ENCODE data around the gene RNF213.

Gene RNF213

DNA sequence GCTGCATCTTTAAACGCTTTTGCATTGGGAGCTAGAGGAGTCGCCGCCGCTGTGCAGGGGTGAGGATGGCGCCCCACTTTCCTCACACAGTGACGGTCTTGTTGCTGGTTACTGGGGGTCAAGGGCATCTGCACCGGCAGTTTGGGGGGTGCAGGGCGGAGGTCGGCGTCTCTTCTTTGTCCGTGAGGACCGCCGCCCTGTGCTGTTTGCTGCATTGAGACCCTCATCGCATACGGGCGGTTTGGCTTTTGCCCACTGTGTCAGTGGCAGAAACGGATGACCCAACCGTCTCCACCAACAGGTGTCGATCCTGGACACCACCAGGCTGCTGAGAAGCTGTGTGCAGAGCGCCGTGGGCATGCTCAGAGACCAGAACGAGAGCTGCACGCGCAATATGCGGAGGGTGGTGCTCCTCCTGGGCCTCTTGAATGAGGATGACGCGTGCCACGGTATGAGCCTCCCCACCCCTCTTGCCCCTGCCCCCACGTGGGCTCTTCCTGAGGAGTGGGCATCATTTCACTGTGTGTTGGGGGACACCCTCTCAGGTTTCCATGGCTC, 93.1 kb downstream of the RNF213 start:
- DNase-seq, result no peak

DNA sequence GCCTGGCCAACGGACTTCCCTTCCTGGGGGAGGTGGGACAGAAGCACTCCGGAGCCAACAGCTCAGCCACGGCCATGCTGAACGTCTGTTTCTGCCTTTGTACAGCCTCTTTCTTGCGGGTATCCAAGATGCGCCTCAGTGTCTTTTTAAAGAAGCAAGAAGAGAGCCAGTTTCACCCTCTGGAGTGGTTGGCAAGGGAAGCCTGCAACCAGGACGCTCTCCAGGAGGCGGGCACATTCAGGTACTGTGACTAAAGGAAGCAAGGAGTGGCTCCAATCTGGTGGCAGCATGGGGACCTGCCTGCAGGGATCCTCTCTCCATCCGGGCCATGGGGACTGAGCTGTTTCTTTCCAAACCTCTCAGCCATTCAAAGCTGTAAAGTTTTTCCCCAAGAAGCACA, 93.7 kb downstream of the RNF213 start:
- no peak for DNase-seq

DNA sequence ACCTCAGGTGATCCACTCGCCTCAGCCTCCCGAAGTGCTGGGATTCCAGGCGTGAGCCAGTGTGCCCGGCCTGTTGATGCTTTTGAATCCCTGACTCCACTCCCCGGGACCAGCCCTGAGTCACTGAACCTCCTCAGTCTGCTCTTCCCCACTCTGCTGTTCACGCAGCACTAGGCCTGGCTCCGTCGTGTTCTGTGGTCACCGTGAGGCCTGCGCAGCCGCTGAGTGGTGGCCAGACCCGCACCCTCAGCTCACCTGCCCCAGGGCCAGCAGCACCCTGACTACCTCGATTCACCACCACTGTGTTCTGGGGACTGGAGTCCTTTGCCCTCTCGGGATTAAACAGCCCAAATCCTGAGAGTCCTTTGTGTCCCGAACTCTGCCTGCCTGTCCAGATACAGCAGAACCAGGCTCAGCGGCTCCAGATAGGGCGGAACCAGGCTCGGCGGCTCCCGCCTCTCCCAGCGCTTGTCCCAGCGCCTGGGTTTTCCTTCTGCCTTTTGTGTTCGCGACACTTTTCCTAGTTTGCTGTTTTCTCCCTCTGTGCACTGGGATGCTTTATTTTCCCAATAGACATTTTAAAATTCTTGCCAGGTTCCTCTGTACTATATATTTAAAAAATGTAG, 95.7 kb downstream of the RNF213 start:
- no peak for DNase-seq

DNA sequence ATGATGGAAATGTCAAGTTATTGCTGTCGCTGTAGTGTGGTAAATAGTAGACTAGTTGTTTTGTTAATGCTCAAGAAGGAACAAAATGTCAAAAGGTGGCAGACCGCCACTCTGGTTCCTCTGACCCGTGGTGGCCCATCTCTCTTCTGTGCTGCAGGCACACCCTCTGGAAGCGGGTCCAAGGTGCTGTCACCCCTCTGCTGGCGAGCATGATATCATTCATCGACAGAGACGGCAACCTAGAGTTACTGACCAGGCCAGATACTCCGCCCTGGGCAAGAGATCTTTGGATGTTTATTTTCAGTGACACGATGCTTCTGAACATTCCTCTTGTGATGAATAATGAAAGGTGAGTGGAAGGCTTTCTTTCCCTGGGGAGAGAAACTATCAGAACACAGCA, 97.5 kb downstream of the RNF213 start:
- DNase-seq, result no peak

DNA sequence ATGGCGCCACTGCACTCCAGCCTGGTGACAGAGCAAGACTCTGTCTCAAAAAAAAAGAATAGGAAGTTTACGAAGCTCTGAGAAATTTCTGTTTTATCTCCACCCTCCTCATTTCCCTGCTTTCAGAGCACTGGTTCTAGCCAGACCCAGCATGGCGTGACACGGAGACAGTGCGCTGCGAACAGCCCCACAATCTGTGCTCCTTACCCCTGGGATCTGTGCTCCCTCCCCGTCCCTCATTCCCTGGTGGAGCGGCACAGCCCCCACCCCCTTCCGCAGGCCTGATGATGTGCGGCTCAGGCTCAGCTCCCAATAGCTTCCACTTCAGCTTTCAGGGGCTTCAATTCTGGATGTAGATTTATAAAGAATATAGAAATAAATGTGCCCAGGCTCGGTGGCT, 98.2 kb downstream of the RNF213 start:
- DNase-seq, result no peak

DNA sequence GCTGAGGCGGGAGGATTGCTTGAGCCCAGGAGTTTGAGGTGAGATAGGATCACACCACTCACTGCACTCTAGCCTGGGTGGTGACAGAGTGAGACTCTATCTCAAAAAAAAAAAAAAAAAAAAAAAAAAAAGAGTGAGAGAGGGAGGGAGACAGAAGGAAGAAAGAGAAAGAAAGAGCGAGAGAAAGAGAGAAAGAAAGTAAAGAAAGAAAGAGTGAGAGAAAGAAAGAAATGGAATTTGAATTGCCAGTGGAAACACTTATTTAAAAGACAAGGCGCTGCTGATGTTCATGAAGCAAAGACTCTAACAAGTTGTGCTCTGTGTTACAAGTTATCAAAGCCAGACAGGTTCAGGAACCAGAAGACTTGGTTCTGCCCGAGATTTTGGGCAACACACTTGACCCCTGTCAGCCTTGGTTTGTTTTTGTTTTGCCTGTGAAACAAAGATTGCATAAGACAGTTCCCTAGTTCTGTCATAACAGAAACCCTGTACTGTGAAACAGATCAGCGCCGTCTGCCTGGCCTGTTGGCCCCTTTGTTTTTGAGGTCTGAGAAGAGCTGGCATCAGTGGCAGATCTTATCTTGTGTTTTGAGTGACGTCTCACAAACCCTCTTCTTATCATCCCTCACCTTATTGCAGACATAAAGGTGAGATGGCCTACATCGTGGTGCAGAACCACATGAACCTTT, 98.9 kb downstream of the RNF213 start:
- DNase-seq, result no peak

DNA sequence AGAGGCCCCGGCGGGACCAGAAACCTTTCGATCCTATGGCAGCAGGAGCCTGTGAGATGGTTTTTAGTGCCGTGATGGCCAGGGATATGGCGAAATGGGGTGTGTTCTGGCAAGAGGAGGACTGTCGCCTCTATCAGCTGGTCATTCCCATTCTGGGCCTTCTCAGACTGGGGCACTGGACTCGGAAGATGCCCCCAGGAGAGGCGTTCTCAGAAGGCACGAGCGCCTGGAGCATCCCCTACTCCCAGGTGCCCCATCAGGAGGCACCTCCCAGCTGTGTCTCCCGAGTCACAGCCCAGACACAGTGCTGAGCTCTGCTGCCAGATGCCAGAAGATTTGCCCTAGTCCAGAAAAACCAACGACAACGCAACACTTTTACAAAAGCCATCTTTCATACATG, 99.7 kb downstream of the RNF213 start:
- DNase-seq, result no peak

DNA sequence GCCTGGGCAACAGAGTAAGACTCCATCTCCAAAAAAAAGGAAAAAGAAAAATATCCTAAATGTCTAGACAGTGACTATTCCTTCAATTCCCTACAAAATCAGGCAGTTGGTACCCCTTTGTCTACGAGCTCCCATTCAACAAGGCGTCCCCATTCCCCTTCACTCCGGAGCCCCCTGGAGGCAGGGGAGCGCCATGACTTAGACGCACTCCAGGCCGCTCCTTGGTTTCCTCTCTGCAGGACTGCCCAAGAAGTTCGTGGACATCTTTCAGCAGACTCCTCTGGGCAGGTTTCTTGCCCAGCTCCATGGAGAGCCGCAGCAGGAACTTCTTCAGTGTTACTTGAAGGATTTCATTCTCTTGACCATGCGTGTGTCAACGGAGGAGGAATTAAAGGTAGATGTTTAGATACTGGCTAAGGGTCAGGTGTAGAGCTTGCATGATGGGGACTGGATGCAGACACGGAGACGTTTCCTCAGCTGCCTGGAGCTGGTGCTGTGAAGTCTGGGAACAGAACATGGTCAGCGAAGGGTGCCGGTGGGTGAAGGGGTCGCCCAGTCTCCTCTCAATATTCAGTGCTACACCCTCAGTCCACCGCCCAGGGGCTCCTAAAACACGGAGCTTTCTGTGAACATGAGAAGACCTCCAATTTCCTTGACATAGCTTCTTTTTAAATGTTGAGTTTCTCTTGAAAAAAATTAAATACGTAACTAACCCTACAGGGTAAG, 101.0 kb downstream of the RNF213 start:
- DNase-seq, result no peak

DNA sequence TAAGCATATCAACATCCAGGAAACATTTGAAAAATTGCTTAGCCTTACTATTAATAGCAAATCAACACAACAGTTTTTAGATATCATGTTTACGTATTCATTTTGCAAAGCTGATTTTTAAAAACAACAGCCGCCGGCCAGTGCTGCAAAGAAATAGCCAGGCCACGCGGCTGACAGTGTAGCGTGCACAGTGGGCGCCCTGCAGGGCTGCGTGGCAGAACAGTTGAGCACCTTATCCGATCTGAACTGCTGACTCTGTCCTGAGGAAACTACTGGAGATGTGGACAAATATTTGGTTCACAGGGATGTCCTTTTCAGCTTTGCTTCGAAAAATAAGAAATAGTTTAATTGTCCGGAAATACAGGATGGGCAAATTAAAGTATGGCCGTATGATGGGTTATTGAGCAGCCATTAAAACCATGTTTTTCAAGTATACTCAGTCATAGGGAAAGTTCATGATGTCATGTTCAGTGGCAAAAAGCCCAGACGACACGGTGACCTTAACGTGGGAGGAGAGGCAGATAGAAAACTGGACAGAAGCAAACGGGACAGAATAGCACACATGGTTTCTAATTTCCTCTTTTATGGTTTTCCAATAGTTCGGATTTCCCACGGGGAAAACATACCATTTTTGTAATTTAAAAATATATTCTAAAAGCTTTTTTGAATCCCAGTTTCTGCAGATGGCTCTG, 101.9 kb downstream of the RNF213 start:
- DNase-seq, result no peak

DNA sequence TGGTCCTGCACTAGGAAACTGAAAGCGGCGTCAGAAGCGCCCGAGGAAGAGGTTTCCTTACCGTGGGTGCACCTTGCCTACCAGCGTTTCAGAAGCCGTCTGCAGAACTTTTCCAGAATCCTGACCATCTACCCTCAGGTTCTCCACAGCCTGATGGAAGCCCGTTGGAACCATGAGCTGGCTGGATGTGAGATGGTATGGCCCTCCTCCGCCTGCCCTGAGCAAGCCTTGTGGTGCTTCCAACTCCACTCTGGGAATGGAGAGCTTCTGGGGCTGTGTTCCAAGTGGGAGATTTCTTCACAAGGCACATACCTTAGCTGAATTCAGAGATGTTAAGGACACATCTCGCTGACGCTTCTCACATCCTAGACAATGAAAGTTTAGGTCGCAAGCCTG, 102.5 kb downstream of the RNF213 start:
- DNase-seq, result no peak

DNA sequence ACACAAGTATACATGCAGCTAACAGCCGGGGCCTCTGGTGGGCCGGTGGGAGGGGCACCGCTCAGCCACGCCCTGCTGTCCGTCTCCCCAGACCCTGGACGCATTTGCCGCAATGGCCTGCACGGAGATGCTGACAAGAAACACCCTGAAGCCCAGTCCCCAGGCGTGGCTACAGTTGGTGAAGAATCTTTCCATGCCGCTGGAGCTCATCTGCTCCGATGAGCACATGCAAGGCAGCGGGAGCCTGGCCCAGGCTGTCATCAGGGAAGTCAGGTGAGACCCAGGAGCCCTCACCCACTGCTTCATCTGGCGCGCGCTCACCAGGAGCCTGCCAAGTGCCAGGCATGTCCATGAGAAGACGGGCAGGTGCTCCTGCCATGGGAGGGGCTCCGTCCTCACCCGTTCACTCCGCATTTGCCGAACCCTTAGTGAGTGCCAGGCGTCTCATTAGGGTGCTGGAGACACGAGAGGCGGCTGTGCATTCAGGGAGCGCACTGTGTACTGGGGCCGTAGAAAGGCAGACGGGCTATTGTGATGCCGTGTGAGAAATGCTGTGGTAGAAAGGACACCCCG, 103.0 kb downstream of the RNF213 start:
- DNase-seq, result no peak

DNA sequence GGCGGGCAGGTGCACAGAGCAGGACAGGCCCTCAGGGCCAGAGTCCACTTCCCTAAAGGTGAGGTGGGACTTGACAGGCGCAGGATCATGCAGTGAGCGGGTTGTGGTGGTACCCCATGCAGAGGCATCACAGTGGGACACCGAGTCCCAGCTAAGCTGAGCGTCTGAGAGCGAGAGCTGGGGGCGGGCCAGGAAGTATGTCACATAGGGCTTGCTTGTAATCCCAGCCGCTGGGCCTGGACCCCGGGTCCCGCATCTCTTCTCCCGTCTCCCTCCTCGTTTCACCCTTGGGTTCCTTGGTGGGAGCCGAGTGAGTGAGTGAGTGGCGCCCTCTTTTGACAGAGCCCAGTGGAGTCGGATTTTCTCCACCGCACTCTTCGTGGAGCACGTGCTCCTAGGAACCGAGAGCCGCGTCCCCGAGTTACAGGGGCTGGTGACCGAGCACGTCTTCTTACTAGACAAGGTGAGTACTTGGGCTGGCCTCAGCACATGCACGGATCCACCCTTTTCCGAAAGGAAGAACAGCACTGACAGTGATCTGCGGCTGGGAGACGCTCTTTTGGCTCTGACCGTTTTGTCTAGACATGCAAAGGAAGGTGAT, 103.5 kb downstream of the RNF213 start:
- no peak for DNase-seq

DNA sequence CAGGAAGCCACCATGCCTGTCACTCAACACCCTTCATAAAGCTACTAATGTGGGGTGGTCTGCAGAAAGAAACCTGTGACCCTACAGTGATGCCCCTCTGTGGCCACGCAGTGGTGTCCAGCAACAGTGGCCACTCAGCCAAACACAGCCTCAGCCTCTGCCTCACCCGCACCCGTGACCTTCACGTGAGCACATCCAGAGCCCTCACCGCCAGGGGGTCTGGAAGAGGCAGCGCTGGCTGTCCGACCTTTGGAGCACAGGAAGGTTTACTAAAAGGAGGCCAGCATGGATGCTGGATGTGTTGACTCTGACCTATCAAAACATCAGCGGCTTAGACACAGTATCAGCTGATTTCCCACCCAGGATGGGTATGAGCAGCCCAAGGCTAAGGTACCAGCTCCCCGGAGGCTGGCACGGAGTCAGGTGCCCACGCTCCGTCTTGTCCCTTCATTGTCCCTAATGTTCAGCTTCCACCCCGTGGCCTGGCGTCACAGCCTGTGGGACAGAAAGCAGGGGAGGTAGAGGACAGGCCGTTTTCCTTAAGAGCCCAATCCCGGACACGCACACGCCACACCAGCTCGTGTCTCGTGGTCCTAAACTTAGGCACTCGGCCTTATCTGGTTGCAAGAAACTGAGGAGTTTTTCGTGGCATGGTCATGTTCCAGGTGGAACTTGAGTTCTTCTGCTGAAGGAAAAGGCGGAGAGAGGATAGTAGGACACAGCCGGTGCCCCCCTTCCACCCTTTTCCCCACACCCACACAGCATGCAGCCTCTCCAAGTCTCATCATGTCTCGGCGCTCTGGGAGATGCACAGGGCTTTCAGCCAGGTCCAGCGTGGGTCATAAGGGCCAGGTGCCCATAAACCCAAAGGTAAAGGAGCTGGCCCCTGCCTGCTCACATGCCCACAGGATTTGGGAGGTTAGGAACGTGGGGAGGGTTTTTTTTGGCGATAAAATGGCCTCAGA, 104.6 kb downstream of the RNF213 start:
- no peak for DNase-seq

DNA sequence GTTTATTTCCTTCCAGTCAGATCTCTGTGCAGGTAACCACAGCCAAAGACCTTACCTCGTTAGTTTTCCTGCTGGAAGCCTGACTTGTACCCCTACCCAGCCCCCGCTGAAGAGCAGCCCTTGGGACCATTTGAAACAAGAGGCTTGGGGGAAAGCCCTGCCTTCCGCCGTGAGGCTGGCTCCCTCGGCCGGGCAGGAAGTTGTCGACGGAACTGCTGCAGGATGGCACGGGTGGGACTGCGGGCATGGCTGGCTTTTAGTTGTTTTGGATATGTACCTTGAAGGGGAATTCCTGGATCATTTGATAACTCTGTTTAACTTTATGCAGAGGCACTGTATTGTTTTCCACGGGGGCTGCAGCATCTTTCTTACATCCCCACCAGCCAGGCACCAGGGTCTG, 105.3 kb downstream of the RNF213 start:
- DNase-seq, result no peak

DNA sequence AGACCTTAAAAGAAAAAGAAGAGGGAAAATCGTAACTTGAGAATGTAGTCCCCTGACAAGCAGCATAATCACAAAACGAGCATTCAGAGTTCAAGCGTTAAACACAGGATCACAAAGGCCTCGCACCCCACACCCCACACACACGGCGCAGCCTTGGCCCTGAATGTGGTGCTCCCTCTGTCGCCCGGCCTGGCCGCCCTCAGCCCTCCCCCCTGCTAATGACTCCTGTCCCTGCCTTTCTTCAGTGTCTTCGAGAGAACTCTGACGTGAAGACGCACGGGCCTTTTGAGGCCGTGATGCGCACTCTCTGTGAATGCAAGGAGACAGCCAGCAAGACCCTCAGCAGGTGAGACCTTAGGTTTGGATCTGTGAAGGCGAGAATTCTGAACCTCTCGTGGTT, 106.9 kb downstream of the RNF213 start:
- DNase-seq, result no peak

DNA sequence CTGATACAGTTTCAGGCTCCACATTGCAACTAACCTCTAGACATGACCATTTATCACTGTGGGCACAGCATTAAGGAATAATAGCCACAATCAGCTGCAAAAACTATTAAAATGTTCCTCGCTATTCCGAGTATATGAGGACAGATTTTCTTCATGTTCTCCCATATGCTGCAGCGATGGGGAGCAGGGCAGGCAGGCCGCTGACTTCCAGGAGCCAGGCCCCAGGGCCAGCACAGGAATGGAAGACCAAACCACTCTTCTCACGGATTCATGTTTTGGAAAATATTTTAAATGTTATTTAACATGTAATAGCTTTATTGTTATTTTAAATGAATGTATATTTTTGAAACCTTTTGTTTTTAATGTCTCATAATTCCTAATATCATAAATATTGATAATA, 110.5 kb downstream of the RNF213 start:
- DNase-seq, result no peak

DNA sequence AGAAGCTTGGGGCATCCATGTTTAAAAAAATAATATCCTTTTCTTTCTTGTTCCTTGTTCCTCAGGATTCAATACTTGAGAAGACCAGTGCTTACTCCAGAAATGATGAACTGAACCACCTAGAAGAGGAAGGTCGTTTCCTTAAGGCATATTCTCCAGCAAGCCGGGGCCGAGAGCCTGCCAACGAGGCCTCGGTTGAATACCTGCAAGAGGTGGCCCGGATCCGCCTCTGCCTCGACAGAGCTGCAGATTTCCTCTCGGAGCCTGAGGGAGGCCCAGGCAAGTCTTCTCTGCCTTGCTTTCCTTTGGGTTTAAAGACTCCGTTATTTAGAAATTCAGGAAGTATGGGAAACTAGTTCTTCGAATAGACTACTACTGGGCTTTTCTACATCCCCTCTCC, 111.8 kb downstream of the RNF213 start:
- DNase-seq, result no peak

DNA sequence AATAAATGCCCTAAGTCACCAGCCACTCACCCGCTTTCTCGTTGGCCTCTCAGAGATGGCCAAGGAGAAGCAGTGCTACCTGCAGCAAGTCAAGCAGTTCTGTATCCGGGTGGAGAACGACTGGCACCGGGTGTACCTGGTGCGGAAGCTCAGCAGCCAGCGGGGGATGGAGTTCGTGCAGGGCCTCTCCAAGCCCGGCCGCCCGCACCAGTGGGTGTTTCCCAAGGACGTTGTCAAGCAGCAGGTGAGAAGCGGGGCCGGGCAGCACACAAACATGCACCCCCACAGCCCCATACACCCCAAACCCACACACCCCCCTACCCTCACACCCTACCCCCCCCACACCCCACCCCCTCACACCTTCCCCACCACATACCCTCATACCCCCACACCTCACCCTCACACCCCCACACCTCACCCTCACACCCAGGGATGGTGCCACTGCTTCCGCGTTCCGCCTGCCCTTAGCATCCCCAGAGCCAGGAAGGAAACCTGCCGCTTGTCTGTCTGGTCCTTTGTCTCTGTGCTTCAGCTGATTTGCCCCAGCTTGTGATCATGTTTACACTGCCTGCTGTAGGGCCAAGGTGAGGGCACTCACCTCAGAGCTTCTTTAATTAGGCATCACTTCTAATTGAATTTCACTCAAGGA, 112.4 kb downstream of the RNF213 start:
- DNase-seq, result no peak

DNA sequence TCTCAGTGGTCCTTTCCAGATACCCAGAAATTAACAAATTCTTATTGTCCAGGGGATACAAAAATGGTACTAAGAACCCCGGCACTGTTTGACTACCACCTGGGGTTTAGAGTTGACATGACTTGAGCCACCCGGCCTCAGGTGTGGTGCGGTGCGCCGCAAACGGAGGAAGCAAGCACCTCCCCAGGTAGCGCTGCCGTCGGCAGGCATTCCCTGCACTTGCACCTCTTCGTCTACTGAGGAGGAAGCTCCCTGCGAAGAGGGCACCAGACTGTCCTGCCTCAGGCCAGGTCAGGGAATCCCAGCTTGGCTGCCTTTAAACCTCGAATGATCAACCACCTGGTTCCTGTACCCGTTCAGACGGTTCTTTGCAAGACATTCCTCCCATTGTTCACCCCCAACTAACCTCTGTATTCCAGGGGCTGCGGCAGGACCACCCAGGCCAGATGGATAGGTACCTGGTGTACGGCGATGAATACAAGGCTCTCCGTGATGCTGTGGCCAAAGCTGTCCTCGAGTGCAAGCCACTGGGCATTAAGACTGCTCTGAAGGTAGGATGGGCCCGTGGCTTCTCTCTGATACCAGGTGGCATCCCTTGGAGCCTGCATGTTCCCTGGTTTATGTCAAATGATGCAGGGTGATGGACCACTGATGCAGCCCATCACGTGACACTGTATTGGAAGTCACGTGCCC, 113.5 kb downstream of the RNF213 start:
- no peak for DNase-seq

Measured in activated CD4-positive, alpha-beta T cell treated with anti-CD3 and anti-CD28 coated beads for 1 hour (primary cell).